Right atrium auricular region (tissue), 2 donors: Measurements from ENCODE around the gene ACOXL. TPM values are rescaled to one million over a fixed set of nuclear protein-coding genes. Genes with fewer than 3 reads are reported as not detected.

Source experiments
- DNase-seq: peaks from one replicate; pipeline ENCODE4 v3.0.0-alpha.2; 2019; ENCODE audit warnings: low spot score
- H3K27ac ChIP-seq, 2 donors: fragments of 200-600 bp; sonication (generic); 1 replicate in 1 of 2; 2 replicates in 1 of 2; pipeline ENCODE4 v1.5.1; 2016 to 2019
- H3K27me3 ChIP-seq, 2 donors: fragments of 200-600 bp; sonication (generic); one replicate each; pipeline versions ENCODE4 v1.5.1 to v1.6.0; 2017 to 2019
- H3K36me3 ChIP-seq: fragments of 200-600 bp; sonication (generic); one replicate; pipeline ENCODE4 v1.5.1; 2016
- H3K4me1 ChIP-seq, 2 donors: fragments of 200-600 bp; sonication (generic); one replicate each; pipeline versions ENCODE4 v1.5.1 to v1.6.0; 2017 to 2019
- H3K4me3 ChIP-seq, 2 donors: fragments of 200-600 bp; sonication (generic); 1 replicate in 1 of 2; 2 replicates in 1 of 2; pipeline ENCODE4 v1.5.1; 2017 to 2019; ENCODE audit warnings: mild to moderate bottlenecking in 1 of 2, moderate library complexity in 1 of 2
- H3K9me3 ChIP-seq, 2 donors: fragments of 200-600 bp; sonication (generic); one replicate each; pipeline ENCODE4 v1.5.1; 2019
- CTCF ChIP-seq, 2 donors: fragments of 200-600 bp; sonication (generic); IDR thresholded peaks; one replicate each; pipeline ENCODE4 v1.5.1; 2019; ENCODE audit warnings: antibody characterized with exemption in 2 of 2
- total RNA-seq, 2 donors: library from RNA; depleted of rRNA; stranded (reverse); fragments of >200 nt; gene quantifications; one replicate each; pipeline ENCODE4 v1.1.0, GENCODE V29; 2016

The ACOXL gene
- total RNA-seq, 2 donors from 2014 or later, result 0.33 to 0.55 TPM

DNA sequence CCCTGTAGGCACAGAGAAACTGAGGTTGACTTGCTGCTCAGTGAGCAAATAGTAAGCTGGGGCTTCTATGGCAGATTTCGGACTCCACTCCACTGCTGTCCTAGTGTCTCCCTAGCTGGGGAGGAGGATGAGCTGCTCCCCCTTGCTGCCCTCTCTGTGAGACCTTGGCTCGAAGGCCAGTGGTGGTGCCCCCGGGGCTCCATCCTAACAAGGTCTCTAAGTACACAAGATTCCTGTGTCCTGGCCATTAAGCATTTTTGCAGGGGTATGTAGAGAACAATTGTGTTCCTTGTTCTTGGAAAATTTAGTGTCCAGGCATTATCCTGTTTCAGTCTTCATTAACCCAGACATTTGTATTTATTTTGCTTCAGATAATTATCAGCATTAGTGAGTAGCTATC lies 367.0 kb downstream of the ACOXL start:
- no peaks in the 10 kb centered on the region for H3K4me1 ChIP-seq
- TF ChIP-seq CTCF (IDR thresholded peaks at IDR 0.05), result no peak
- no peak for DNase-seq
- H3K4me3 ChIP-seq, result no peak overlapping the region
- no peaks in the 10 kb centered on the region for H3K9me3 ChIP-seq
- no peak overlapping the region for H3K27ac ChIP-seq
- H3K27me3 ChIP-seq, result no peaks in the 10 kb centered on the region
- H3K36me3 ChIP-seq, result no peaks in the 10 kb centered on the region

- H3K4me1 ChIP-seq, result no peaks in the 10 kb centered on the region
- H3K36me3 ChIP-seq, result no peaks in the 10 kb centered on the region
- no peaks in the 10 kb centered on the region for H3K27me3 ChIP-seq
- no peak overlapping the region for H3K27ac ChIP-seq
- no peak for TF ChIP-seq CTCF (IDR thresholded peaks at IDR 0.05)
- no peak for DNase-seq
- H3K4me3 ChIP-seq, result no peak overlapping the region
- H3K9me3 ChIP-seq, result no peaks in the 10 kb centered on the region
Observed at GRCh38 chr2:111100087-111100764, 367.9 kb downstream of the ACOXL start.

DNA sequence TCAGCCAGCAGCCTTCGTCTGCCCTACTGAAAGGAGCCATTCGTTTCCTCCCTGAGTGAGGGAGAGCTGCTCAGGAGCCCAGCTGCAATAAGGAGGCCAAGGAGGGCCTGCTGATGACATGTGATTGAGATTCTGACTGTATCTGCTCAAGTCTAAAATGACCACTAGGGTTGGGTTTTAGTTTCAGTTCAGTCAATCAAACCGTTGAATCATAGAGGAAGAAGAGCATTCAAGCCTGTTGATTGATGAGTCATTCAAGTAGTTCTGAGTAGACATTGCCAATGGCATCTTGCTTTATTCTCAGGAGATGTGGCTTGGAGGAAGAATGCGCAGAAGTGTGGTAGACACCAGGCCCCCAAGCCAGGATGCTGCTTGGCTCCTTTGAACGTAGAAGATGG lies 368.4 kb downstream of the ACOXL start:
- Histone ChIP-seq H3K27ac (no peak overlapping the region), H3K4me1 (no peaks in the 10 kb centered on the region), H3K27me3 (no peaks in the 10 kb centered on the region), H3K4me3 (no peak overlapping the region), H3K9me3 (no peaks in the 10 kb centered on the region), H3K36me3 (no peaks in the 10 kb centered on the region)
- no peak for DNase-seq
- TF ChIP-seq CTCF (IDR thresholded peaks at IDR 0.05), result no peak

GRCh38 chr2:111101592-111101991 lies 369.2 kb downstream of the ACOXL start:
- H3K4me3 ChIP-seq, result no peak overlapping the region
- H3K27ac ChIP-seq, result no peak overlapping the region
- no peaks in the 10 kb centered on the region for H3K36me3 ChIP-seq
- TF ChIP-seq CTCF (IDR thresholded peaks at IDR 0.05), result no peak
- no peak for DNase-seq
- no peaks in the 10 kb centered on the region for H3K4me1 ChIP-seq
- no peaks in the 10 kb centered on the region for H3K9me3 ChIP-seq
- no peaks in the 10 kb centered on the region for H3K27me3 ChIP-seq

GRCh38 chr2:111102216-111102615 lies 369.8 kb downstream of the ACOXL start:
- TF ChIP-seq CTCF (IDR thresholded peaks at IDR 0.05), result no peak
- Histone ChIP-seq H3K4me1 (no peaks in the 10 kb centered on the region), H3K27ac (no peak overlapping the region), H3K9me3 (no peaks in the 10 kb centered on the region), H3K27me3 (no peaks in the 10 kb centered on the region), H3K4me3 (no peak overlapping the region), H3K36me3 (no peaks in the 10 kb centered on the region)
- DNase-seq, result no peak

DNA sequence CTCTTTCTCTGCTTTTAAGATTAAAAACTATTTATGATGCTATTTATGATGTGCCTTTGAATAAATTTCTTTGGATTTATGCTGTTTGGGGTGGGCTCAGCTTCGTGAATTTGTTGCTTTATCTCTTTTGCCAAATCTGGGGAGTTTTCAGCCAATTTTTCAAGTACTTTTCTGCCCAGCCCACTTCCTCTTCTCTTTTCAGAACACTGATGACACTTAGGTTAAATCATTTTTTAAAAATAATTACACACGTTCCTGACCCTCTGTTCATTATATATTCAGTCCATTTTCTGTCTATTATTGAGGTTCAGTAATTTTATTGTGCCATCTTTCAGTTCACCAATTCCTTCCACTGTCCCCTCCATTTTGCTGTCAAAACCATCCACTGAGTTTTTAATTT lies 373.6 kb downstream of the ACOXL start:
- H3K4me3 ChIP-seq, result no peak overlapping the region
- TF ChIP-seq CTCF (IDR thresholded peaks at IDR 0.05), result no peak

More for the DNA sequence above, 373.6 kb downstream of the ACOXL start:
- Histone ChIP-seq H3K4me1 (no peaks in the 10 kb centered on the region), H3K36me3 (no peaks in the 10 kb centered on the region), H3K27me3 (no peaks in the 10 kb centered on the region), H3K27ac (no peak overlapping the region), H3K9me3 (no peaks in the 10 kb centered on the region)
- DNase-seq, result no peak
